Transverse colon (tissue), 4 donors: Measurements from ENCODE around the gene LGI2. TPM values are rescaled to one million over a fixed set of nuclear protein-coding genes. Genes with fewer than 3 reads are reported as not detected.

Source experiments
- DNase-seq: peaks from one replicate; pipeline ENCODE4 v3.0.0-alpha.2; 2019
- H3K27ac ChIP-seq, 4 donors: fragments of 200-600 bp; sonication (generic); 2 replicates each; pipeline ENCODE4 v1.5.1; 2016 to 2018; ENCODE audit warnings: inconsistent platforms in 4 of 4
- H3K27me3 ChIP-seq: fragments of 200-600 bp; sonication (generic); 2 replicates; pipeline ENCODE4 v1.5.1; 2017; ENCODE audit warnings: inconsistent platforms
- H3K36me3 ChIP-seq, 4 donors: fragments of 200-600 bp; sonication (generic); 2 replicates each; pipeline ENCODE4 v1.5.1; 2017 to 2019; ENCODE audit warnings: inconsistent platforms in 4 of 4
- H3K4me1 ChIP-seq, 4 donors: fragments of 200-600 bp; sonication (generic); 2 replicates each; pipeline ENCODE4 v1.5.1; 2017 to 2020; ENCODE audit warnings: inconsistent platforms in 4 of 4
- H3K4me3 ChIP-seq, 4 donors: fragments of 200-600 bp; sonication (generic); 1 replicate in 1 of 4; 2 replicates in 3 of 4; pipeline versions ENCODE4 v1.5.1 to v1.6.1; 2017 to 2019; ENCODE audit warnings: inconsistent platforms in 4 of 4
- H3K9me3 ChIP-seq, 2 donors: fragments of 200-600 bp; sonication (generic); 2 replicates each; pipeline ENCODE4 v1.5.1; 2017 to 2019; ENCODE audit warnings: inconsistent platforms in 2 of 2
- EP300 ChIP-seq: sonication (generic); formaldehyde crosslinking; IDR thresholded peaks from one replicate; pipeline ENCODE4 v1.6.1; 2017; ENCODE audit warnings: antibody characterized with exemption, low read depth
- POLR2A ChIP-seq: fragments of 450-650 bp; IDR thresholded peaks from one replicate; pipeline ENCODE4 v1.6.1; 2016; ENCODE audit warnings: antibody characterized with exemption, mild to moderate bottlenecking, moderate library complexity
- POLR2AphosphoS5 ChIP-seq, 3 donors: sonication (generic); formaldehyde crosslinking; IDR thresholded peaks; one replicate each; pipeline ENCODE4 v1.6.1; 2016; ENCODE audit warnings: antibody characterized with exemption in 3 of 3
- WGBS, 2 donors: methylation state at CpG; one replicate each; pipeline ENCODE4 v1.1.5; 2018; ENCODE audit warnings: low coverage in 1 of 2; 5-methylcytosine and 5-hydroxymethylcytosine counted together
- in situ Hi-C, 4 donors: fragments of 200-750 bp; cut with MboI; loops; one replicate each; pipeline versions ENCODE4 v1.15.0 to v1.15.1; 2017; ENCODE audit warnings: low sequenced_read_pairs in 3 of 4, low pct_ligation_motif_present in 1 of 4, low pct_unique_long_range_greater_than_20kb in 1 of 4
- intact Hi-C: fragments of 100-400 bp; cut with DNase I; formaldehyde crosslinking; loops from one replicate; pipeline ENCODE4 v1.15.1; 2023; ENCODE audit warnings: low total_unique reads
- total RNA-seq, 4 donors: library from RNA; depleted of rRNA; stranded (reverse); fragments of >200 nt; gene quantifications; one replicate each; pipeline ENCODE4 v1.1.0, GENCODE V29; 2016
- TF ChIP-seq, protein P1 (sequence below), 5 experiments: fragments of 200-600 bp in 3 of 5; fragments of 450-650 bp in 2 of 5; sonication (generic) in 3 of 5; IDR thresholded peaks; 1 replicate in 2 of 5; 2 replicates in 3 of 5; pipeline ENCODE4 v1.5.1; 2016 to 2017; ENCODE audit warnings: antibody characterized with exemption in 5 of 5, inconsistent platforms in 3 of 5, mild to moderate bottlenecking in 2 of 5, moderate library complexity in 1 of 5

The LGI2 gene
- total RNA-seq, 4 donors from 2014 or later, result 0.32 to 0.75 (median 0.41) TPM; not detected in 1

DNA sequence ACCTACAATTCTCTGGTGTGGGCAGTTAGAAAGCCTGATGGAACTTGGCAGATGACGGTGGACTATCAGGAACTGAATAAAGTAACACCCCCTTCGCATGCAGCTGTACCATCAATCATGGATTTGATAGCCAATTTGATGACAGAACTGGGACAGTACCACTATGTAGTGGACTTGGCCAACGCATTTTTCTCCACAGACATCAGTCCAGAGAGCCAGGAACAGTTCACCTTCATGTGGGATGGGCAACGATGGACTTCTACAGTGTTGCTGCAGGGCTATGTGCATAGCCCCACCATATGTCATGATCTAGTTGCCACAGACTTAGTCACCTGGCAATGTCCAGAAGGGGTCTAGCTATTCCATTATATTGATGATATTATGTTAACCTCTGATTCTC lies 63.4 kb downstream of the LGI2 start:
- Histone ChIP-seq H3K27me3 (no peaks in the 10 kb centered on the region), H3K27ac (no peak overlapping the region), H3K4me1 (no peaks in the 10 kb centered on the region), H3K36me3 (no peaks in the 10 kb centered on the region), H3K9me3 (peaks cover 0 to 5% of the 10 kb centered on the region in 2 donors), H3K4me3 (no peak overlapping the region)
- intact Hi-C loops (no loop called here), in situ Hi-C loops (no loop called here)
- 89% methylated on average over 4 of the region's 4 CpGs; no CpG with 5 or more reads in 1 of the 2 donors for WGBS, 2 donors
- DNase-seq, result no peak
- TF ChIP-seq POLR2AphosphoS5 (IDR thresholded peaks at IDR 0.05) (no peak), EP300 (no peak), POLR2A (no peak)
- TF ChIP-seq, protein P1, sequence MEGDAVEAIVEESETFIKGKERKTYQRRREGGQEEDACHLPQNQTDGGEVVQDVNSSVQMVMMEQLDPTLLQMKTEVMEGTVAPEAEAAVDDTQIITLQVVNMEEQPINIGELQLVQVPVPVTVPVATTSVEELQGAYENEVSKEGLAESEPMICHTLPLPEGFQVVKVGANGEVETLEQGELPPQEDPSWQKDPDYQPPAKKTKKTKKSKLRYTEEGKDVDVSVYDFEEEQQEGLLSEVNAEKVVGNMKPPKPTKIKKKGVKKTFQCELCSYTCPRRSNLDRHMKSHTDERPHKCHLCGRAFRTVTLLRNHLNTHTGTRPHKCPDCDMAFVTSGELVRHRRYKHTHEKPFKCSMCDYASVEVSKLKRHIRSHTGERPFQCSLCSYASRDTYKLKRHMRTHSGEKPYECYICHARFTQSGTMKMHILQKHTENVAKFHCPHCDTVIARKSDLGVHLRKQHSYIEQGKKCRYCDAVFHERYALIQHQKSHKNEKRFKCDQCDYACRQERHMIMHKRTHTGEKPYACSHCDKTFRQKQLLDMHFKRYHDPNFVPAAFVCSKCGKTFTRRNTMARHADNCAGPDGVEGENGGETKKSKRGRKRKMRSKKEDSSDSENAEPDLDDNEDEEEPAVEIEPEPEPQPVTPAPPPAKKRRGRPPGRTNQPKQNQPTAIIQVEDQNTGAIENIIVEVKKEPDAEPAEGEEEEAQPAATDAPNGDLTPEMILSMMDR (IDR thresholded peaks at IDR 0.05), result no peak

DNA sequence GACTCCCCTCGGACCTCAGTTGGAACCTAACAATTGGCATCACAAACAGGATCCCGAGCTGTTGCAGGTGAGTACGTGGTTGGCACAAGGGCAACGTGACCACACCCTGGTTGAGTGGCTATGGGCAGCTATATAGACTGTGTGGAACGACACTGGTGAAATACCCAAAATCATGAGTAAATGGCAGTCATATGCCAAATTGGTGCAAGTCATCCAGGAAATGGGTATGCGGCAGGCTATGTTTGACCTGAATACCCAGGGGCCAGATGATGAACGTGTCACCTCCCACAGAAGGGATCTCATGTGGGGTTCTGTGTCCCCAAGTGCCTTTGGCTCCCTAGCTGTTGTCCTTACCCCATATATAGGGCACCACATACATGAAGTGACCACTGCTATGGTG lies 64.7 kb downstream of the LGI2 start:
- no peak overlapping the region for H3K27ac ChIP-seq
- TF ChIP-seq, protein P1 (IDR thresholded peaks at IDR 0.05), result no peak
- TF ChIP-seq POLR2AphosphoS5 (IDR thresholded peaks at IDR 0.05), result no peak
- TF ChIP-seq EP300, result no peak
- H3K27me3 ChIP-seq, result no peaks in the 10 kb centered on the region
- peaks cover 0 to 5% of the 10 kb centered on the region in 2 donors for H3K9me3 ChIP-seq
- DNase-seq, result no peak
- no peaks in the 10 kb centered on the region for H3K36me3 ChIP-seq
- H3K4me1 ChIP-seq, result no peaks in the 10 kb centered on the region
- intact Hi-C loops (no loop called here), in situ Hi-C loops (no loop called here)
- no peak overlapping the region for H3K4me3 ChIP-seq
- 83 to 88% methylated on average over 1 to 7 of the region's 7 CpGs for WGBS, 2 donors

DNA sequence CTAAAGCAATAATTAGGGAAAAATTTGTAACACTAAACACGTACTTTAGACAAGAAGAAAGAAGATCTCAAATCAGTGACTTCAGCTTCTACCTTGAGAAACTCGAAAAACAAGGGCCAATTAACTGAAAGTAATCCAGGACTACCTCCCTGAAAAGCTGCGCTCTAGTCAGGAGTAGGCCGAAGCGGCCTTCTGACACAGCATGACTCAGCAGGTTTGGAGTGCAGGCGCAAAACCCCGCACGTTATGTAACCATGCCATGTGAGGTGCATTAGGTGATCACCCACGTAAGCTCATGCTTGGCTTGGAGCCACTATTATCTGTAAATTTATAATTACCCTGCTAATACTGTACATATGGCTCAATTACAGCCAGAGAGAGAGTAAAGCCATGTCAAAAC lies 65.1 kb downstream of the LGI2 start:
- DNase-seq, result no peak
- in situ Hi-C loops, result no loop called here
- no peaks in the 10 kb centered on the region for H3K4me1 ChIP-seq
- peaks cover 0 to 5% of the 10 kb centered on the region in 2 donors for H3K9me3 ChIP-seq
- no peaks in the 10 kb centered on the region for H3K27me3 ChIP-seq
- intact Hi-C loops, result no loop called here
- TF ChIP-seq POLR2AphosphoS5 (IDR thresholded peaks at IDR 0.05), result no peak
- no peak for TF ChIP-seq EP300
- no peak for TF ChIP-seq POLR2A
- 86 to 99% methylated on average over 7 to 9 of the region's 9 CpGs for WGBS, 2 donors
- no peak overlapping the region for H3K27ac ChIP-seq
- H3K36me3 ChIP-seq, result no peaks in the 10 kb centered on the region
- H3K4me3 ChIP-seq, result no peak overlapping the region

DNA sequence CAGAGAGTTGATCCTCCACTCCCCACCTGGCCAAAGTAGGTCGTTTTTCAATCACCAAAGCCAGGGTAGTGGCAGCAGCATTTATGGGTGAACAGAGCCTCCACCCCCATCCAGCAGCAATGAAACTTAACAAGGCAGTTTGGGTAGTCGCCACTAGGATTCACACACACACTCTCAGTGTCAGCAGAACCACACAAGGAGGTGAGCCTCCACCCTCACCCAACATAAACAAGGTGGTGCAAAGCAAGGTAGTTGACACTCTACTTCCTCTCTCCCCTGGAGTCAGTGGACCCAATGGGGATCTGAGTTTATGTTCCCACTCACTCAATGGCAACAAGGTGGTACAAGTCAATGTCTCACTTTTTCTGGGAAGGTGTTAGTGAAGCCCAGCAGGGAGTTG lies 67.5 kb downstream of the LGI2 start:
- in situ Hi-C loops (no loop called here), intact Hi-C loops (no loop called here)
- no peaks in the 10 kb centered on the region for H3K27me3 ChIP-seq
- TF ChIP-seq EP300 (no peak), POLR2A (no peak), POLR2AphosphoS5 (IDR thresholded peaks at IDR 0.05) (no peak)
- TF ChIP-seq, protein P1 (IDR thresholded peaks at IDR 0.05), result no peak
- no peaks in the 10 kb centered on the region for H3K4me1 ChIP-seq
- no peak overlapping the region for H3K27ac ChIP-seq
- no peak for DNase-seq
- no peaks in the 10 kb centered on the region for H3K36me3 ChIP-seq
- peaks cover 0 to 5% of the 10 kb centered on the region in 2 donors for H3K9me3 ChIP-seq
- 65% methylated on average over 2 of the region's 2 CpGs; no CpG with 5 or more reads in 1 of the 2 donors for WGBS, 2 donors
- H3K4me3 ChIP-seq, result no peak overlapping the region

DNA sequence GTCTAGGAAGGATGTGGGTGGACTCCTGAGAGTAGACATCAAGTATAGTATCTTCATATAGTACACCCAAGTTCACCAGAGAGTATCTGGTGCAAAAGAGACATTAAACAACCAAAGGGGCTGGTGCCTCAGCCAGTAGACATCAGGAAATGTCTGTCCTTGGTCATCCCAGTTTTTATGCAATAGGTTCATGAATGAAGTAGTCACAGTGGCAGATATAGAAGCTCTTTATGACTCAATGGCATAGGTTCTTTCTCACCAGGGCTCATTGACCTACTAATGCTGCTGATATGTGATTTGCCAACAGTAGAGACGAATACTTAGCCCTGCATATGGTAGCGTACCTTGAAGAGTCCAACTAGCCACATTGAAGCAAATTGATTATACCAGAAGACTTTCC lies 72.9 kb downstream of the LGI2 start:
- WGBS, 2 donors, result 88 to 95% methylated on average over 2 of the region's 2 CpGs
- intact Hi-C loops, result no loop called here
- in situ Hi-C loops, result no loop called here
- TF ChIP-seq POLR2A (no peak), EP300 (no peak), POLR2AphosphoS5 (IDR thresholded peaks at IDR 0.05) (no peak)
- TF ChIP-seq, protein P1 (IDR thresholded peaks at IDR 0.05), result no peak
- DNase-seq, result no peak
- Histone ChIP-seq H3K4me3 (no peak overlapping the region), H3K9me3 (no peaks in the 10 kb centered on the region), H3K36me3 (no peaks in the 10 kb centered on the region), H3K27me3 (no peaks in the 10 kb centered on the region), H3K27ac (no peak overlapping the region), H3K4me1 (no peaks in the 10 kb centered on the region)
